C4-2B (cell line): ENCODE results near the gene PPARD.

ENCODE experiments used
- CTCF ChIP-seq: fragments of 450-650 bp; conservative IDR thresholded peaks from 2 replicates; pipeline ENCODE4 v1.5.1; 2017; ENCODE audit warnings: mild to moderate bottlenecking
- ZFX ChIP-seq: fragments of 450-650 bp; IDR thresholded peaks from 2 replicates; pipeline ENCODE4 v1.6.1; 2017

- TF ChIP-seq CTCF = no peak
- TF ChIP-seq ZFX = no peak
Observed at GRCh38 chr6:35304299-35304698, 38.1 kb upstream of the PPARD start.
